ENCODE results near the gene HLTF. TPM values are rescaled to one million over a fixed set of nuclear protein-coding genes. Genes with fewer than 3 reads are reported as not detected.

HLTF gene
- total RNA-seq, 6 experiments from 2014 or later, result 31.0 to 36.6 (median 34.5) TPM

DNA sequence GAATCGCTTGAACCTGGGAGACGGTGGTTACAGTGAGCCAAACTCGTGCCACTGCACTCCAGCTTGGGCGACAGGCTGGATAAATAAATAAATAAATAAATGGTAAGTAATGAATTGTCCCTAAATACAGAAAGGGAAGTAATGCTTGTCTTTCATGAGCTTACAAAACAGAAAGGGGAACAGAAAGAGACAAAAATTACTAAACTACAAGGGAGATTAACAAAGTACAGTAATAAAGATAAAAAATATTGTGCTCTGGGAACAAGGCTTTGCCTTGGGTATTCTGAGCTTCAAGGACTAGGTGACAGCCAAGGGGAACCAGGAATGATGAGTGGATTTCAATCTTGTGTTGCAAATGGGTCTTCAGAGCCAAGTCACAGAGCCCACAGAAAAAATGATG, 9.2 kb upstream of the HLTF start:
- H3K27ac Mint-ChIP-seq, result no peak overlapping the region
- H3K9me3 Mint-ChIP-seq, result no peaks in the 10 kb centered on the region
- DNase-seq, result no peak
- H3K36me3 Mint-ChIP-seq (ENCODE audit: low read depth), result no peaks in the 10 kb centered on the region
- H3K4me3 Mint-ChIP-seq, result no peak overlapping the region
- TF ChIP-seq, protein P1, sequence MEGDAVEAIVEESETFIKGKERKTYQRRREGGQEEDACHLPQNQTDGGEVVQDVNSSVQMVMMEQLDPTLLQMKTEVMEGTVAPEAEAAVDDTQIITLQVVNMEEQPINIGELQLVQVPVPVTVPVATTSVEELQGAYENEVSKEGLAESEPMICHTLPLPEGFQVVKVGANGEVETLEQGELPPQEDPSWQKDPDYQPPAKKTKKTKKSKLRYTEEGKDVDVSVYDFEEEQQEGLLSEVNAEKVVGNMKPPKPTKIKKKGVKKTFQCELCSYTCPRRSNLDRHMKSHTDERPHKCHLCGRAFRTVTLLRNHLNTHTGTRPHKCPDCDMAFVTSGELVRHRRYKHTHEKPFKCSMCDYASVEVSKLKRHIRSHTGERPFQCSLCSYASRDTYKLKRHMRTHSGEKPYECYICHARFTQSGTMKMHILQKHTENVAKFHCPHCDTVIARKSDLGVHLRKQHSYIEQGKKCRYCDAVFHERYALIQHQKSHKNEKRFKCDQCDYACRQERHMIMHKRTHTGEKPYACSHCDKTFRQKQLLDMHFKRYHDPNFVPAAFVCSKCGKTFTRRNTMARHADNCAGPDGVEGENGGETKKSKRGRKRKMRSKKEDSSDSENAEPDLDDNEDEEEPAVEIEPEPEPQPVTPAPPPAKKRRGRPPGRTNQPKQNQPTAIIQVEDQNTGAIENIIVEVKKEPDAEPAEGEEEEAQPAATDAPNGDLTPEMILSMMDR (IDR thresholded peaks at IDR 0.05), result no peak
- H3K27me3 Mint-ChIP-seq (ENCODE audit: insufficient read depth), result no peaks in the 10 kb centered on the region
- H3K4me1 Mint-ChIP-seq (ENCODE audit: low read depth), result no peaks in the 10 kb centered on the region

DNA sequence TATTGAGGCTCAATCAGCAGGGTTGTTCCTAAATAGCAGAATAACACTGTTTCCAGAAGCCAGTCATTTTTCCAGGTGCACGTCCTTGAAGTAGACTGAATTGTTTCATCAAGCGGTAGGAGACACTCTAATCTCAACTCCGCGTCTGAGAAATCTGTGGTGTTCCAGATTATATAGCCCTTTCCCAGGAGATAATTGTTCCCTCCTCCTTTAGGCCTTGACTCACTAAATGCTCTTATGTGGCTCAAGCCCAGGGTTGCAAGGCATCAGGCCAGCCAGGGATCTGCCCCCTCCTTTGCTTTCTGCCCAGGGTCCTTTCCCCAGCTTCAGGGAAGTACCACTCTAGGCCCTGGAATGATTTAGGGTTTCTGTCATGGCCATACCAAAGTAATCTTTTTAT, 5.7 kb upstream of the HLTF start:
- no peaks in the 10 kb centered on the region for H3K4me1 Mint-ChIP-seq (ENCODE audit: low read depth)
- H3K36me3 Mint-ChIP-seq (ENCODE audit: low read depth), result no peaks in the 10 kb centered on the region
- TF ChIP-seq, protein P1 (IDR thresholded peaks at IDR 0.05), result no peak

GRCh38 chr3:149090907-149091306, 4.6 kb upstream of the HLTF start:
- H3K4me3 Mint-ChIP-seq, result no peak overlapping the region
- DNase-seq, result no peak
- H3K27ac Mint-ChIP-seq, result no peak overlapping the region
- no peaks in the 10 kb centered on the region for H3K4me1 Mint-ChIP-seq (ENCODE audit: low read depth)
- TF ChIP-seq, protein P1 (IDR thresholded peaks at IDR 0.05), result no peak
- H3K9me3 Mint-ChIP-seq, result no peaks in the 10 kb centered on the region
- H3K27me3 Mint-ChIP-seq (ENCODE audit: insufficient read depth), result no peaks in the 10 kb centered on the region; the same call in 1 of the 2 replicates
- H3K36me3 Mint-ChIP-seq (ENCODE audit: low read depth), result no peaks in the 10 kb centered on the region

More for the DNA sequence above, 5.7 kb upstream of the HLTF start:
- Mint-ChIP-seq H3K9me3 (no peaks in the 10 kb centered on the region), H3K27ac (no peak overlapping the region), H3K27me3 (ENCODE audit: insufficient read depth) (no peaks in the 10 kb centered on the region; the same call in 1 of the 2 replicates), H3K4me3 (no peak overlapping the region)
- no peak for DNase-seq

DNA sequence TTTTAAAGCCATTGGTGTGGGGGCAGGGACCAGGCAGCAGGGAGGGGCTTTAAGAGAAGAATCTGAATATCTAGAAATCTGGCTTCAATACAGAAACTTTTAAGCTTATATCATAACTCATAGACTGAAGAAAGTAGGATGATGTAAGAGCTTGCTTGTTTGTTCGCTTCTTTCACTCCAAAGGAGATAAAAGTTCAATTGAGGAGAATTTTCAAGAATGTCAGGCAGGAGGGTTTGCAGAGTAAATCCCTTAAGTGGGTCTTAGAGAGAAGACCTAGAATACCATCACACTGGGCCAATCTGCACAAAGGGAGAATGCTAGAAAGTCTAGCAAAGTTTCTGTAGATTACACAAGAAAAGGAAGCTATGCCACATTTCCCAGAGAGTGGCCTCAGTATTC, 4.1 kb upstream of the HLTF start:
- no peaks in the 10 kb centered on the region; the same call in 1 of the 2 replicates for H3K27me3 Mint-ChIP-seq (ENCODE audit: insufficient read depth)

GRCh38 chr3:149089395-149089794, 3.1 kb upstream of the HLTF start:
- TF ChIP-seq, protein P1 (IDR thresholded peaks at IDR 0.05), result no peak
- no peak overlapping the region for H3K4me3 Mint-ChIP-seq
- no peak for DNase-seq

More for the DNA sequence above, 4.1 kb upstream of the HLTF start:
- Mint-ChIP-seq H3K27ac (no peak overlapping the region), H3K9me3 (no peaks in the 10 kb centered on the region), H3K4me3 (no peak overlapping the region), H3K36me3 (ENCODE audit: low read depth) (no peaks in the 10 kb centered on the region), H3K4me1 (ENCODE audit: low read depth) (peaks cover 4% of the 10 kb centered on the region)
- DNase-seq, result no peak
- TF ChIP-seq, protein P1 (IDR thresholded peaks at IDR 0.05), result no peak

DNA sequence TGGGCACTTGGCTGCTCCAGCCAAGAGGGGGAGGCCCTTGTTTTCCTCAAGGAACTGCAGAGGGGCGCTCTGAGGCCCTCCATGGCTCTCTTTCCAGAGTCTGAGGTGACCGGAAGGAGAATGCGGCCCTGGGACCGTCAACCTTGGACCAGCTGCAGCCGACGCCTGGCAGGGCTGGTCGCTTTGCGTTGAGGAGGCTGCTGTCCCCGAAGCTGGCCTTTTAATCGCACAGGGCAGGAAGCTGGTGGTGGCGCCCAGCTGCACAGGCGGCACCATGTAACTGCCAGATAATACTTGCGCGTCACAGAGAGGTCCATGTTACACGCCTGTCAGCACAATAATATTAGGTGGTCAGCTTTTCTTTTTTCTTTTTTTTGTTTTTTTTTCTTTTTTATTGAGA, 875 bp upstream of the HLTF start:
- Mint-ChIP-seq H3K27me3 (ENCODE audit: insufficient read depth) (no peaks in the 10 kb centered on the region; the same call in 1 of the 2 replicates), H3K36me3 (ENCODE audit: low read depth) (peaks cover 13% of the 10 kb centered on the region), H3K4me1 (ENCODE audit: low read depth) (peaks cover 21% of the 10 kb centered on the region), H3K4me3 (no peak overlapping the region), H3K27ac (no peak overlapping the region), H3K9me3 (no peaks in the 10 kb centered on the region)
- DNase-seq, result no peak
- TF ChIP-seq, protein P1 (IDR thresholded peaks at IDR 0.05), result no peak

More at GRCh38 chr3:149089395-149089794, 3.1 kb upstream of the HLTF start:
- no peak overlapping the region for H3K27ac Mint-ChIP-seq
- H3K9me3 Mint-ChIP-seq, result no peaks in the 10 kb centered on the region
- H3K4me1 Mint-ChIP-seq (ENCODE audit: low read depth), result peaks cover 15% of the 10 kb centered on the region
- no peaks in the 10 kb centered on the region; the same call in 1 of the 2 replicates for H3K27me3 Mint-ChIP-seq (ENCODE audit: insufficient read depth)
- H3K36me3 Mint-ChIP-seq (ENCODE audit: low read depth), result peaks cover 7% of the 10 kb centered on the region

Data from HFFc6 (cell line).